Gastrocnemius medialis (tissue), 4 donors: ENCODE results near the gene HBQ1. TPM values are rescaled to one million over a fixed set of nuclear protein-coding genes. Genes with fewer than 3 reads are reported as not detected.
"Not testable (repeated sequence)": the region's sequence is repeated elsewhere in the genome, so short reads cannot be mapped to it uniquely, and the experiment has no call there.

ENCODE experiments used
- ATAC-seq, 2 donors: fragments of 150-250 bp; one replicate each; pipeline ENCODE4 v1.9.1; 2016
- DNase-seq, 2 donors: peaks; one replicate each; pipeline ENCODE4 v3.0.0-alpha.2; 2019
- H3K27ac ChIP-seq, 4 donors: fragments of 200-600 bp; sonication (generic); 1 replicate in 1 of 4; 2 replicates in 3 of 4; pipeline ENCODE4 v1.5.1; 2016 to 2018; ENCODE audit warnings: mild to moderate bottlenecking in 2 of 4, moderate library complexity in 1 of 4
- H3K27me3 ChIP-seq, 3 donors: fragments of 200-600 bp; sonication (generic) in 2 of 3; 1 replicate in 1 of 3; 2 replicates in 2 of 3; pipeline versions ENCODE4 v1.5.1 to v1.6.0; 2016 to 2019; ENCODE audit warnings: mild to moderate bottlenecking in 1 of 3, moderate library complexity in 1 of 3
- H3K36me3 ChIP-seq, 2 donors: fragments of 200-600 bp; sonication (generic) in 1 of 2; one replicate each; pipeline ENCODE4 v1.5.1; 2017 to 2018
- H3K4me1 ChIP-seq, 2 donors: fragments of 200-600 bp; sonication (generic) in 1 of 2; one replicate each; pipeline ENCODE4 v1.5.1; 2016 to 2017; ENCODE audit warnings: mild to moderate bottlenecking in 2 of 2
- H3K4me3 ChIP-seq, 4 donors: fragments of 200-600 bp; sonication (generic) in 3 of 4; 1 replicate in 1 of 4; 2 replicates in 3 of 4; pipeline ENCODE4 v1.5.1; 2016 to 2019; ENCODE audit warnings: mild to moderate bottlenecking in 2 of 4
- H3K9me3 ChIP-seq, 3 donors: fragments of 200-600 bp; sonication (generic) in 2 of 3; 1 replicate in 1 of 3; 2 replicates in 2 of 3; pipeline ENCODE4 v1.5.1; 2016 to 2019
- CTCF ChIP-seq, 5 experiments: fragments of 450-650 bp in 3 of 5; fragments of 200-600 bp in 2 of 5; sonication (generic) in 2 of 5; IDR thresholded peaks in 4 of 5; conservative IDR thresholded peaks in 1 of 5; 1 replicate in 4 of 5; 2 replicates in 1 of 5; pipeline ENCODE4 v1.5.1; 2016 to 2019; ENCODE audit warnings: antibody characterized with exemption in 5 of 5, mild to moderate bottlenecking in 3 of 5, moderate library complexity in 3 of 5
- POLR2A ChIP-seq, 2 donors: fragments of 450-650 bp; IDR thresholded peaks; one replicate each; pipeline ENCODE4 v1.6.1; 2017; ENCODE audit warnings: antibody characterized with exemption in 2 of 2, mild to moderate bottlenecking in 2 of 2, moderate library complexity in 2 of 2
- in situ Hi-C, 4 donors: fragments of 200-750 bp; cut with MboI; loops; one replicate each; pipeline versions ENCODE4 v1.15.0 to v1.8.0; 2017; ENCODE audit warnings: low sequenced_read_pairs in 4 of 4
- intact Hi-C: fragments of 100-400 bp; cut with DNase I; formaldehyde crosslinking; loops from one replicate; pipeline ENCODE4 v1.15.1; 2023; ENCODE audit warnings: low total_unique reads
- total RNA-seq, 4 donors: library from RNA; depleted of rRNA; stranded (reverse); fragments of >200 nt; gene quantifications; one replicate each; pipeline versions ENCODE4 v1.1.0 to v1.2.3, GENCODE V29; 2016

Gene HBQ1
- total RNA-seq, 4 donors from 2014 or later: not detected

- DNase-seq (no peak), ATAC-seq (no peak)
- intact Hi-C loops (no loop called here), in situ Hi-C loops (no loop called here)
- H3K4me1 ChIP-seq: no peaks in the 10 kb centered on the region
- peaks cover 0 to 78% of the 10 kb centered on the region in 2 donors for H3K36me3 ChIP-seq
- no peak for TF ChIP-seq CTCF (IDR thresholded peaks at IDR 0.05 in 4 of 5, conservative IDR thresholded peaks at IDR 0.05 in 1 of 5)
- TF ChIP-seq POLR2A (IDR thresholded peaks at IDR 0.05): no peak
- no peaks in the 10 kb centered on the region for H3K27me3 ChIP-seq
- no peaks in the 10 kb centered on the region for H3K9me3 ChIP-seq
- no peak overlapping the region for H3K27ac ChIP-seq
- no peak overlapping the region for H3K4me3 ChIP-seq
Measured at GRCh38 chr16:200388-200787, 20.1 kb downstream of the HBQ1 start.

- TF ChIP-seq CTCF (IDR thresholded peaks at IDR 0.05 in 4 of 5, conservative IDR thresholded peaks at IDR 0.05 in 1 of 5): no peak
- no peak for TF ChIP-seq POLR2A (IDR thresholded peaks at IDR 0.05)
- peak in 1 of 2 donors; percentile 72 for ATAC-seq
Measured at GRCh38 chr16:203246-203645, 23.0 kb downstream of the HBQ1 start.

GRCh38 chr16:204046-204445 lies 23.8 kb downstream of the HBQ1 start:
- ATAC-seq, intact Hi-C loops, in situ Hi-C loops, H3K27me3 ChIP-seq, H3K27ac ChIP-seq, H3K9me3 ChIP-seq, H3K4me3 ChIP-seq, H3K4me1 ChIP-seq, DNase-seq: not testable (repeated sequence)
- H3K36me3 ChIP-seq: peaks cover 0 to 75% of the 10 kb centered on the region in 2 donors

More at GRCh38 chr16:203246-203645, 23.0 kb downstream of the HBQ1 start:
- H3K27ac ChIP-seq: no peak overlapping the region
- in situ Hi-C loops (no loop called here), intact Hi-C loops (no loop called here)
- DNase-seq: no peak
- peaks cover 0 to 77% of the 10 kb centered on the region in 2 donors for H3K36me3 ChIP-seq
- H3K4me3 ChIP-seq: no peak overlapping the region
- no peaks in the 10 kb centered on the region for H3K9me3 ChIP-seq
- no peaks in the 10 kb centered on the region for H3K27me3 ChIP-seq
- H3K4me1 ChIP-seq: peaks cover 0 to 6% of the 10 kb centered on the region in 2 donors

- DNase-seq, H3K27me3 ChIP-seq, H3K4me3 ChIP-seq, H3K9me3 ChIP-seq, intact Hi-C loops, in situ Hi-C loops: not testable (repeated sequence)
- peak; percentile 73 to 88 for ATAC-seq
- Histone ChIP-seq H3K4me1 (peaks cover 8 to 22% of the 10 kb centered on the region in 2 donors), H3K27ac (peak overlapping the region; percentile 60 to 71 (median 66)), H3K36me3 (peaks cover 0 to 57% of the 10 kb centered on the region in 2 donors)
Measured at GRCh38 chr16:209359-209758, 29.1 kb downstream of the HBQ1 start.

DNA sequence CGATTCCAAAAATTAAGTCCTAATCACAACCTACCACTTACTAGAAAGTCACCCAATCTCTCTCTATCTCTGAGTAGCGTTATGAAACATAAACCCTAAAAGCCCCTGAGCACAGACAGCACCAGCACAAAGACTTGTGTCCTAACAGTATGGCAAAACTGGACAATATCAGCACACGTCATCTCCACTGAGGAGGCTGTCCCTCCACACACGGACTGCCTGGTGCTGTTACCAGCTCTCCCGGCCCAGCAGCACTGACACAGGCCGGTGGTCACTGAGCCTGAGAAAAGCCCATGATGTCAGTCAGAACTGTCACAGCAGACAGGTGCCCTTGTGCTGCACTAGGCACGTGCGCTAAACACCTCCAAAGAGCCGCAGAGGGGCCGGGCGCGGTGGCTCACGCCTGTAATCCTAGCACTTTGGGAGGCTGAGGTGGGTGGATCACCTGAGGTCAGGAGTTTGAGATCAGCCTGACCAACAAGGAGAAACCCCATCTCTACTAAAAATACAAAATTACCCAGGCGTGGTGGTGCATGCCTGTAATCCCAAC lies 31.4 kb downstream of the HBQ1 start:
- Histone ChIP-seq H3K27ac (peak overlapping the region in 2 of 4 donors; percentile 55 to 68), H3K4me1 (peaks cover 8 to 17% of the 10 kb centered on the region in 2 donors), H3K36me3 (peaks cover 0 to 57% of the 10 kb centered on the region in 2 donors)
- H3K9me3 ChIP-seq, H3K4me3 ChIP-seq, intact Hi-C loops, H3K27me3 ChIP-seq, in situ Hi-C loops: not testable (repeated sequence)
- ATAC-seq: peak in 1 of 2 donors; percentile 22
- peak in 1 of 2 donors; percentile 25 for DNase-seq
- TF ChIP-seq POLR2A (IDR thresholded peaks at IDR 0.05): peak in 1 of 2 donors; percentile 12

- DNase-seq (no peak), ATAC-seq (no peak)
- Histone ChIP-seq H3K27me3 (no peaks in the 10 kb centered on the region), H3K27ac (peak overlapping the region; percentile 42 to 68 (median 52)), H3K4me3 (no peak overlapping the region), H3K4me1 (peaks cover 8 to 17% of the 10 kb centered on the region in 2 donors), H3K36me3 (peaks cover 0 to 57% of the 10 kb centered on the region in 2 donors), H3K9me3 (no peaks in the 10 kb centered on the region)
- TF ChIP-seq CTCF (IDR thresholded peaks at IDR 0.05 in 4 of 5, conservative IDR thresholded peaks at IDR 0.05 in 1 of 5) (no peak), POLR2A (IDR thresholded peaks at IDR 0.05) (no peak)
- intact Hi-C loops (no loop called here), in situ Hi-C loops (no loop called here)
Measured at GRCh38 chr16:212999-213398, 32.7 kb downstream of the HBQ1 start.
